ENCODE results near the gene QRICH2.
"Not testable (repeated sequence)": the region's sequence is repeated elsewhere in the genome, so short reads cannot be mapped to it uniquely, and the experiment has no call there.

The QRICH2 gene

GRCh38 chr17:76312735-76313134 lies 4.7 kb upstream of the QRICH2 start:
- no CpG with 5 or more reads among the region's 9 CpGs for WGBS (ENCODE audit: extremely low coverage, insufficient coverage, insufficient read length)
- no peaks in the 10 kb centered on the region for H3K9me3 ChIP-seq (ENCODE audit: insufficient read depth, low read depth, low read length)
- no peak overlapping the region for H3K4me2 ChIP-seq (ENCODE audit: low read length)
- no peak overlapping the region for H3K9ac ChIP-seq (ENCODE audit: low read length)
- no peak overlapping the region for H2BK5ac ChIP-seq (ENCODE audit: low read depth, low read length, poor library complexity)
- H4K91ac ChIP-seq (ENCODE audit: low read depth, low read length), result no peak overlapping the region
- no peak overlapping the region for H3K27ac ChIP-seq (ENCODE audit: low read depth, low read length)
- no peak for DNase-seq
- H3K36me3 ChIP-seq (ENCODE audit: control insufficient read depth in 1 of 2, insufficient read depth in 2 of 2, low read length in 2 of 2), result peaks cover 7 to 23% of the 10 kb centered on the region in 2 experiments
- H4K8ac ChIP-seq (ENCODE audit: low read depth, low read length), result no peak overlapping the region
- H4K12ac ChIP-seq (ENCODE audit: low read depth, low read length), result no peak overlapping the region
- H3K27me3 ChIP-seq (ENCODE audit: insufficient read depth, low read length), result no peaks in the 10 kb centered on the region
- no peak overlapping the region for H2BK120ac ChIP-seq (ENCODE audit: insufficient read depth, low read length, poor library complexity)
- H3K14ac ChIP-seq (ENCODE audit: low read length), result no peak overlapping the region
- H3K79me1 ChIP-seq (ENCODE audit: low read length), result no peaks in the 10 kb centered on the region
- no peak overlapping the region for H3K23ac ChIP-seq (ENCODE audit: low read length)
- H3K4ac ChIP-seq (ENCODE audit: low read depth, low read length), result no peak overlapping the region
- H3K4me1 ChIP-seq (ENCODE audit: control insufficient read depth in 1 of 2, insufficient read depth in 2 of 2, low read length in 2 of 2), result no peaks in the 10 kb centered on the region
- H3K18ac ChIP-seq (ENCODE audit: low read length), result no peak overlapping the region
- no peak overlapping the region for H3K4me3 ChIP-seq (ENCODE audit: low read depth, low read length)
- H2AK5ac ChIP-seq (ENCODE audit: low read length), result no peak overlapping the region
- H2AFZ ChIP-seq (ENCODE audit: insufficient read depth, low read length, poor library complexity), result no peak overlapping the region
- no peak overlapping the region for H2BK12ac ChIP-seq (ENCODE audit: low read length)
- no peaks in the 10 kb centered on the region for H3K79me2 ChIP-seq (ENCODE audit: control insufficient read depth, insufficient read depth, low read length, poor library complexity)

- no peak overlapping the region for H3K4me2 ChIP-seq (ENCODE audit: low read length)
- no peak for DNase-seq
- H3K27ac ChIP-seq (ENCODE audit: low read depth, low read length), result no peak overlapping the region
- H3K79me1 ChIP-seq (ENCODE audit: low read length), result no peaks in the 10 kb centered on the region
- H3K18ac ChIP-seq (ENCODE audit: low read length), result no peak overlapping the region
- WGBS (ENCODE audit: extremely low coverage, insufficient coverage, insufficient read length), result no CpG with 5 or more reads among the region's 4 CpGs
- H2BK120ac ChIP-seq (ENCODE audit: insufficient read depth, low read length, poor library complexity), result no peak overlapping the region
- H3K9me3 ChIP-seq (ENCODE audit: insufficient read depth, low read depth, low read length), result no peaks in the 10 kb centered on the region
- H4K8ac ChIP-seq (ENCODE audit: low read depth, low read length), result no peak overlapping the region
- no peak overlapping the region for H3K4me3 ChIP-seq (ENCODE audit: low read depth, low read length)
- no peak overlapping the region for H2BK5ac ChIP-seq (ENCODE audit: low read depth, low read length, poor library complexity)
- no peak overlapping the region for H4K91ac ChIP-seq (ENCODE audit: low read depth, low read length)
- no peaks in the 10 kb centered on the region for H3K79me2 ChIP-seq (ENCODE audit: control insufficient read depth, insufficient read depth, low read length, poor library complexity)
- H3K9ac ChIP-seq (ENCODE audit: low read length), result no peak overlapping the region
- H4K12ac ChIP-seq (ENCODE audit: low read depth, low read length), result no peak overlapping the region
- H3K36me3 ChIP-seq (ENCODE audit: control insufficient read depth in 1 of 2, insufficient read depth in 2 of 2, low read length in 2 of 2), result peaks cover 12 to 26% of the 10 kb centered on the region in 2 experiments
- no peak overlapping the region for H3K4ac ChIP-seq (ENCODE audit: low read depth, low read length)
- H2AK5ac ChIP-seq (ENCODE audit: low read length), result no peak overlapping the region
- H2BK12ac ChIP-seq (ENCODE audit: low read length), result no peak overlapping the region
- H2AFZ ChIP-seq (ENCODE audit: insufficient read depth, low read length, poor library complexity), result no peak overlapping the region
- no peaks in the 10 kb centered on the region for H3K4me1 ChIP-seq (ENCODE audit: control insufficient read depth in 1 of 2, insufficient read depth in 2 of 2, low read length in 2 of 2)
- H3K27me3 ChIP-seq (ENCODE audit: insufficient read depth, low read length), result no peaks in the 10 kb centered on the region
- H3K23ac ChIP-seq (ENCODE audit: low read length), result no peak overlapping the region
- H3K14ac ChIP-seq (ENCODE audit: low read length), result no peak overlapping the region
These were observed 1.4 kb upstream of the QRICH2 start for GRCh38 chr17:76309461-76309860.

- no peak overlapping the region for H3K14ac ChIP-seq (ENCODE audit: low read length)
- no CpG with 5 or more reads among the region's 58 CpGs for WGBS (ENCODE audit: extremely low coverage, insufficient coverage, insufficient read length)
- H2BK12ac ChIP-seq (ENCODE audit: low read length), result no peak overlapping the region
- no peak overlapping the region for H2BK5ac ChIP-seq (ENCODE audit: low read depth, low read length, poor library complexity)
- H4K8ac ChIP-seq (ENCODE audit: low read depth, low read length), result no peak overlapping the region
- DNase-seq, result no peak
- H3K36me3 ChIP-seq (ENCODE audit: control insufficient read depth in 1 of 2, insufficient read depth in 2 of 2, low read length in 2 of 2), result peaks cover 12 to 15% of the 10 kb centered on the region in 2 experiments
- H3K9ac ChIP-seq (ENCODE audit: low read length), result no peak overlapping the region
- H3K23ac ChIP-seq (ENCODE audit: low read length), result no peak overlapping the region
- H3K27ac ChIP-seq (ENCODE audit: low read depth, low read length), result no peak overlapping the region
- H2AFZ ChIP-seq (ENCODE audit: insufficient read depth, low read length, poor library complexity), result no peak overlapping the region
- no peak overlapping the region for H3K18ac ChIP-seq (ENCODE audit: low read length)
- H3K27me3 ChIP-seq (ENCODE audit: insufficient read depth, low read length), result no peaks in the 10 kb centered on the region
- no peaks in the 10 kb centered on the region for H3K79me1 ChIP-seq (ENCODE audit: low read length)
- peaks cover 2% of the 10 kb centered on the region for H3K9me3 ChIP-seq (ENCODE audit: insufficient read depth, low read depth, low read length)
- no peak overlapping the region for H4K12ac ChIP-seq (ENCODE audit: low read depth, low read length)
- no peak overlapping the region for H3K4me2 ChIP-seq (ENCODE audit: low read length)
- no peak overlapping the region for H2AK5ac ChIP-seq (ENCODE audit: low read length)
- no peaks in the 10 kb centered on the region for H3K79me2 ChIP-seq (ENCODE audit: control insufficient read depth, insufficient read depth, low read length, poor library complexity)
- H4K91ac ChIP-seq (ENCODE audit: low read depth, low read length), result no peak overlapping the region
- no peak overlapping the region for H3K4ac ChIP-seq (ENCODE audit: low read depth, low read length)
- H3K4me3 ChIP-seq (ENCODE audit: low read depth, low read length), result no peak overlapping the region
- no peaks in the 10 kb centered on the region for H3K4me1 ChIP-seq (ENCODE audit: control insufficient read depth in 1 of 2, insufficient read depth in 2 of 2, low read length in 2 of 2)
- H2BK120ac ChIP-seq (ENCODE audit: insufficient read depth, low read length, poor library complexity), result no peak overlapping the region
These were observed 644 bp downstream of the QRICH2 start for GRCh38 chr17:76307299-76307965.

GRCh38 chr17:76305135-76305454 lies 3.0 kb downstream of the QRICH2 start:
- WGBS (ENCODE audit: extremely low coverage, insufficient coverage, insufficient read length), result no CpG with 5 or more reads among the region's 3 CpGs
- not testable (repeated sequence) for H3K9me3 ChIP-seq (ENCODE audit: insufficient read depth, low read depth, low read length); H2BK12ac ChIP-seq (ENCODE audit: low read length); H3K4me1 ChIP-seq (ENCODE audit: control insufficient read depth in 1 of 2, insufficient read depth in 2 of 2, low read length in 2 of 2); H3K18ac ChIP-seq (ENCODE audit: low read length); H2AFZ ChIP-seq (ENCODE audit: insufficient read depth, low read length, poor library complexity); H3K4me2 ChIP-seq (ENCODE audit: low read length); H3K79me1 ChIP-seq (ENCODE audit: low read length); H3K4me3 ChIP-seq (ENCODE audit: low read depth, low read length); H3K23ac ChIP-seq (ENCODE audit: low read length); H3K14ac ChIP-seq (ENCODE audit: low read length); H3K27ac ChIP-seq (ENCODE audit: low read depth, low read length); H2BK120ac ChIP-seq (ENCODE audit: insufficient read depth, low read length, poor library complexity); H4K91ac ChIP-seq (ENCODE audit: low read depth, low read length); H3K27me3 ChIP-seq (ENCODE audit: insufficient read depth, low read length); H4K8ac ChIP-seq (ENCODE audit: low read depth, low read length); H2BK5ac ChIP-seq (ENCODE audit: low read depth, low read length, poor library complexity); H3K4ac ChIP-seq (ENCODE audit: low read depth, low read length); H4K12ac ChIP-seq (ENCODE audit: low read depth, low read length); H3K9ac ChIP-seq (ENCODE audit: low read length); H2AK5ac ChIP-seq (ENCODE audit: low read length); H3K79me2 ChIP-seq (ENCODE audit: control insufficient read depth, insufficient read depth, low read length, poor library complexity)
- H3K36me3 ChIP-seq (ENCODE audit: control insufficient read depth in 1 of 2, insufficient read depth in 2 of 2, low read length in 2 of 2), result peaks cover 10 to 11% of the 10 kb centered on the region in 2 experiments
- DNase-seq, result peak in 1 of 2 donors; percentile 28

Data from trophoblast cell (in vitro differentiated cells and primary cell).